HEK293 (cell line): ENCODE data around the gene RABL2A.
"Not testable (repeated sequence)": the region's sequence is repeated elsewhere in the genome, so short reads cannot be mapped to it uniquely, and the experiment has no call there.

ENCODE experiments used
- ZBTB7A ChIP-seq: fragments of 450-650 bp; formaldehyde crosslinking; IDR thresholded peaks from 2 replicates; pipeline ENCODE4 v1.5.1; 2016; ENCODE audit warnings: low read depth, missing biosample characterization, missing genetic modification characterization
- TF ChIP-seq, protein P1 (sequence below): fragments of 450-650 bp; formaldehyde crosslinking; IDR thresholded peaks from 2 replicates; pipeline ENCODE4 v1.5.1; 2017; ENCODE audit warnings: missing biosample characterization, missing genetic modification characterization
- TF ChIP-seq, protein P2 (sequence below): fragments of 450-650 bp; formaldehyde crosslinking; conservative IDR thresholded peaks from 2 replicates; pipeline ENCODE4 v1.5.1; 2016; ENCODE audit warnings: low read depth, missing biosample characterization, missing genetic modification characterization
- TF ChIP-seq, protein P3 (sequence below): fragments of 450-650 bp; formaldehyde crosslinking; IDR thresholded peaks from 2 replicates; pipeline ENCODE4 v1.5.1; 2016; ENCODE audit warnings: missing biosample characterization, missing genetic modification characterization

DNA sequence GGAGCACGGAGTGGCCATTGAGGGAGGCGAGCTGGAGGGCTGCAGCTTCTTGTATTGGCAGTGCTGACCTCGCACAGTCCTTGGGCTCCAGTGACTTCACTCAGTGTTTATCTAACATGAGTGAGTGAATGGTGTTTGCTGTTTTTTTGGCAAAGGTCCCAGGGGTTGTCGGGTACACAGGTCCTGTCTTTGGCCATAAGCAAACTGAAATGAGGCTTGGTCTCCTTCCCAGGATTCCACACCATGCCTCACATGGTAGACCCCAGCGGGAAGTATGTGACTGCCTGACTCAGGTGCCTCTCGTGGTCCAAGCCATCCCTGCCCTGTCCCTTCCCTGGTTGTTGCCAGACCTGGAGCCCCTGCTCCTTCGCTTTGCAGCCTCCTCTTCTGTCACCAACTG lies 37.5 kb upstream of the RABL2A start:
- TF ChIP-seq, protein P1, sequence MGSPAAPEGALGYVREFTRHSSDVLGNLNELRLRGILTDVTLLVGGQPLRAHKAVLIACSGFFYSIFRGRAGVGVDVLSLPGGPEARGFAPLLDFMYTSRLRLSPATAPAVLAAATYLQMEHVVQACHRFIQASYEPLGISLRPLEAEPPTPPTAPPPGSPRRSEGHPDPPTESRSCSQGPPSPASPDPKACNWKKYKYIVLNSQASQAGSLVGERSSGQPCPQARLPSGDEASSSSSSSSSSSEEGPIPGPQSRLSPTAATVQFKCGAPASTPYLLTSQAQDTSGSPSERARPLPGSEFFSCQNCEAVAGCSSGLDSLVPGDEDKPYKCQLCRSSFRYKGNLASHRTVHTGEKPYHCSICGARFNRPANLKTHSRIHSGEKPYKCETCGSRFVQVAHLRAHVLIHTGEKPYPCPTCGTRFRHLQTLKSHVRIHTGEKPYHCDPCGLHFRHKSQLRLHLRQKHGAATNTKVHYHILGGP: not testable (repeated sequence)
- TF ChIP-seq, protein P2, sequence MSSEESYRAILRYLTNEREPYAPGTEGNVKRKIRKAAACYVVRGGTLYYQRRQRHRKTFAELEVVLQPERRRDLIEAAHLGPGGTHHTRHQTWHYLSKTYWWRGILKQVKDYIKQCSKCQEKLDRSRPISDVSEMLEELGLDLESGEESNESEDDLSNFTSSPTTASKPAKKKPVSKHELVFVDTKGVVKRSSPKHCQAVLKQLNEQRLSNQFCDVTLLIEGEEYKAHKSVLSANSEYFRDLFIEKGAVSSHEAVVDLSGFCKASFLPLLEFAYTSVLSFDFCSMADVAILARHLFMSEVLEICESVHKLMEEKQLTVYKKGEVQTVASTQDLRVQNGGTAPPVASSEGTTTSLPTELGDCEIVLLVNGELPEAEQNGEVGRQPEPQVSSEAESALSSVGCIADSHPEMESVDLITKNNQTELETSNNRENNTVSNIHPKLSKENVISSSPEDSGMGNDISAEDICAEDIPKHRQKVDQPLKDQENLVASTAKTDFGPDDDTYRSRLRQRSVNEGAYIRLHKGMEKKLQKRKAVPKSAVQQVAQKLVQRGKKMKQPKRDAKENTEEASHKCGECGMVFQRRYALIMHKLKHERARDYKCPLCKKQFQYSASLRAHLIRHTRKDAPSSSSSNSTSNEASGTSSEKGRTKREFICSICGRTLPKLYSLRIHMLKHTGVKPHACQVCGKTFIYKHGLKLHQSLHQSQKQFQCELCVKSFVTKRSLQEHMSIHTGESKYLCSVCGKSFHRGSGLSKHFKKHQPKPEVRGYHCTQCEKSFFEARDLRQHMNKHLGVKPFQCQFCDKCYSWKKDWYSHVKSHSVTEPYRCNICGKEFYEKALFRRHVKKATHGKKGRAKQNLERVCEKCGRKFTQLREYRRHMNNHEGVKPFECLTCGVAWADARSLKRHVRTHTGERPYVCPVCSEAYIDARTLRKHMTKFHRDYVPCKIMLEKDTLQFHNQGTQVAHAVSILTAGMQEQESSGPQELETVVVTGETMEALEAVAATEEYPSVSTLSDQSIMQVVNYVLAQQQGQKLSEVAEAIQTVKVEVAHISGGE: not testable (repeated sequence)
- not testable (repeated sequence) for TF ChIP-seq ZBTB7A (tag by site-specific recombination)
- TF ChIP-seq, protein P3, sequence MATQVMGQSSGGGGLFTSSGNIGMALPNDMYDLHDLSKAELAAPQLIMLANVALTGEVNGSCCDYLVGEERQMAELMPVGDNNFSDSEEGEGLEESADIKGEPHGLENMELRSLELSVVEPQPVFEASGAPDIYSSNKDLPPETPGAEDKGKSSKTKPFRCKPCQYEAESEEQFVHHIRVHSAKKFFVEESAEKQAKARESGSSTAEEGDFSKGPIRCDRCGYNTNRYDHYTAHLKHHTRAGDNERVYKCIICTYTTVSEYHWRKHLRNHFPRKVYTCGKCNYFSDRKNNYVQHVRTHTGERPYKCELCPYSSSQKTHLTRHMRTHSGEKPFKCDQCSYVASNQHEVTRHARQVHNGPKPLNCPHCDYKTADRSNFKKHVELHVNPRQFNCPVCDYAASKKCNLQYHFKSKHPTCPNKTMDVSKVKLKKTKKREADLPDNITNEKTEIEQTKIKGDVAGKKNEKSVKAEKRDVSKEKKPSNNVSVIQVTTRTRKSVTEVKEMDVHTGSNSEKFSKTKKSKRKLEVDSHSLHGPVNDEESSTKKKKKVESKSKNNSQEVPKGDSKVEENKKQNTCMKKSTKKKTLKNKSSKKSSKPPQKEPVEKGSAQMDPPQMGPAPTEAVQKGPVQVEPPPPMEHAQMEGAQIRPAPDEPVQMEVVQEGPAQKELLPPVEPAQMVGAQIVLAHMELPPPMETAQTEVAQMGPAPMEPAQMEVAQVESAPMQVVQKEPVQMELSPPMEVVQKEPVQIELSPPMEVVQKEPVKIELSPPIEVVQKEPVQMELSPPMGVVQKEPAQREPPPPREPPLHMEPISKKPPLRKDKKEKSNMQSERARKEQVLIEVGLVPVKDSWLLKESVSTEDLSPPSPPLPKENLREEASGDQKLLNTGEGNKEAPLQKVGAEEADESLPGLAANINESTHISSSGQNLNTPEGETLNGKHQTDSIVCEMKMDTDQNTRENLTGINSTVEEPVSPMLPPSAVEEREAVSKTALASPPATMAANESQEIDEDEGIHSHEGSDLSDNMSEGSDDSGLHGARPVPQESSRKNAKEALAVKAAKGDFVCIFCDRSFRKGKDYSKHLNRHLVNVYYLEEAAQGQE (tag by site-specific recombination): not testable (repeated sequence)
